ENCODE measurements around the gene C4orf17. TPM values are rescaled to one million over a fixed set of nuclear protein-coding genes. Genes with fewer than 3 reads are reported as not detected.

C4orf17 gene
- total RNA-seq, 1 experiment from 2014 or later, result 0.10 TPM

Other genes starting within 250 kb of the C4orf17 start
- gene ADH1A, start 220.0 kb upstream of the C4orf17 start, total RNA-seq (2014; rRNA removed; shearing (Covaris generic)), result not detected in 2 replicates
- gene ADH1B, start 189.6 kb upstream of the C4orf17 start, total RNA-seq (2014; rRNA removed; shearing (Covaris generic)), result not detected in 2 replicates
- gene ADH1C, start 158.3 kb upstream of the C4orf17 start, total RNA-seq (2014; rRNA removed; shearing (Covaris generic)), result not detected in 2 replicates
- not detected in 2 replicates for gene ADH7, start 75.7 kb upstream of the C4orf17 start, total RNA-seq (2014; rRNA removed; shearing (Covaris generic))
- gene TRMT10A, start 53.0 kb downstream of the C4orf17 start, total RNA-seq (2014; rRNA removed; shearing (Covaris generic)), result 9.0 and 13.0 TPM in 2 replicates
- 0.05 TPM in 1 of 2 replicates, not detected in the other for gene MTTP, start 63.8 kb downstream of the C4orf17 start, total RNA-seq (2014; rRNA removed; shearing (Covaris generic))
- gene C4orf54, start 146.8 kb downstream of the C4orf17 start, total RNA-seq (2014; rRNA removed; shearing (Covaris generic)), result 0.05 and 0.06 TPM in 2 replicates

All from NCI-H460 (cell line).